Ammon's horn (tissue), 1 donor: ENCODE data around the gene CASP2.

Experiments
- DNase-seq: peaks from one replicate; pipeline ENCODE4 v3.0.0-alpha.2; 2016; ENCODE audit warnings: low spot score

CASP2 gene

GRCh38 chr7:143296686-143297085 lies 8.5 kb downstream of the CASP2 start:
- no peak for DNase-seq

GRCh38 chr7:143299346-143299745 lies 11.2 kb downstream of the CASP2 start:
- DNase-seq: no peak

GRCh38 chr7:143299840-143300239 lies 11.7 kb downstream of the CASP2 start:
- peak; percentile 38 for DNase-seq

- DNase-seq: no peak
These were observed 13.1 kb downstream of the CASP2 start for GRCh38 chr7:143300959-143301935.

GRCh38 chr7:143303733-143304132 lies 15.6 kb downstream of the CASP2 start:
- no peak for DNase-seq

- no peak for DNase-seq
These were observed 16.8 kb downstream of the CASP2 start for GRCh38 chr7:143304938-143305337.

GRCh38 chr7:143305423-143306070 lies 17.4 kb downstream of the CASP2 start:
- DNase-seq: peak; percentile 83

- DNase-seq: no peak
These were observed 20.5 kb downstream of the CASP2 start for GRCh38 chr7:143308632-143309031.

- no peak for DNase-seq
These were observed 26.0 kb downstream of the CASP2 start for GRCh38 chr7:143314127-143314526.

GRCh38 chr7:143315776-143316175 lies 27.6 kb downstream of the CASP2 start, which contains the start of gene CLCN1:
Gene CLCN1 (plus strand): TSS chr7:143316111. CDS start chr7:143316213, 102 bp downstream.
- DNase-seq: no peak

GRCh38 chr7:143316492-143316891 lies 28.3 kb downstream of the CASP2 start:
- no peak for DNase-seq

- DNase-seq: no peak
These were observed 30.5 kb downstream of the CASP2 start for GRCh38 chr7:143318661-143319060.

GRCh38 chr7:143320620-143321019 lies 32.5 kb downstream of the CASP2 start:
- no peak for DNase-seq

GRCh38 chr7:143321242-143321641 lies 33.1 kb downstream of the CASP2 start:
- no peak for DNase-seq

- DNase-seq: peak; percentile 26
These were observed 33.6 kb downstream of the CASP2 start for GRCh38 chr7:143321734-143322133.

GRCh38 chr7:143322760-143323633 lies 34.8 kb downstream of the CASP2 start:
- no peak for DNase-seq

- no peak for DNase-seq
These were observed 35.5 kb downstream of the CASP2 start for GRCh38 chr7:143323653-143324052.

GRCh38 chr7:143325240-143325639 lies 37.1 kb downstream of the CASP2 start:
- no peak for DNase-seq

GRCh38 chr7:143327903-143328302 lies 39.8 kb downstream of the CASP2 start:
- DNase-seq: no peak

GRCh38 chr7:143329471-143330170 lies 41.5 kb downstream of the CASP2 start:
- DNase-seq: no peak

- DNase-seq: no peak
These were observed 43.1 kb downstream of the CASP2 start for GRCh38 chr7:143331179-143331801.
